Measurements from ENCODE around the gene OR2H1.

Gene OR2H1

DNA sequence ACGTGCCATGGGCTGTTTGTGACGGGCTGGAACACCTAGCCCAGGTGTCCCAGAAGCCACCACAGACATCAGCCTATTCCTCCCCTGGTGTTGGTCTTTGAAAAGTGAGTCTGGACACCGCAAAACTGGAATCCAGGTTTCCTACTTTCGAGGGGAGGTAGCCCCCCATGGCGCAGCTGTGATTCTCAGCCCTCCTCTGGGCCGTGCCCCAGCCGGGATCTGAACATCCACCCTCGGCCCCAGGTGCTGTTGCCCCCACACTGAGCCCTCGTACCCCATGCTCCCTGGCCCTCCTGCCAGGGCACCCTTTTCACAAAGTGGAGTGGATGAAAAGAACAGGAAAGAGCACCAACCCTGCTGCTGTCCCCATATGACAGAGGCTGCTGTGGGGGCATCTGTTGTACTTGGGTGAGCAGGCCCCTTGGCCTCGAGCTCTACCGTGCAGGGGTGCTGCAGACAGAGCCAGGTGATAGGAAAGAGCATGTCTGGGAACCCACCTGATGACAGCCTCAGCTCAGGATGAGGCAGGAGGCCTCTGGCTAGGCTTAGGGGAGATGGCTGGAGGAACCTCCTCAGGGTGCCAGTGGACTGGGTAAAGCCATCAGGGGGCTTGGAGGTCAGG lies 49.6 kb downstream of the OR2H1 start:
- Histone ChIP-seq H2AFZ (ENCODE audit: low read depth, low read length) (no peak overlapping the region), H3K9ac (ENCODE audit: low read depth, low read length) (no peak overlapping the region), H3K4me3 (ENCODE audit: low read depth in 1 of 2, low read length in 2 of 2) (no peak overlapping the region), H3K27ac (ENCODE audit: low read length) (no peak overlapping the region), H3K4me2 (ENCODE audit: insufficient read depth, low read length) (no peak overlapping the region), H3K4me1 (ENCODE audit: insufficient read depth, low read length) (no peaks in the 10 kb centered on the region), H3K27me3 (ENCODE audit: insufficient read depth, low read length, poor library complexity) (peaks cover 9% of the 10 kb centered on the region), H3K9me3 (ENCODE audit: insufficient read depth, low read length, severe bottlenecking) (no peaks in the 10 kb centered on the region), H3K79me2 (ENCODE audit: insufficient read depth, low read length) (no peaks in the 10 kb centered on the region), H4K20me1 (ENCODE audit: insufficient read depth, low read length) (no peaks in the 10 kb centered on the region), H3K36me3 (ENCODE audit: insufficient read depth, low read length) (no peaks in the 10 kb centered on the region)
- ATAC-seq (ENCODE audit: insufficient read depth, low read depth) (no peak), DNase-seq (no peak)
- TF ChIP-seq CTCF (IDR thresholded peaks at IDR 0.05; ENCODE audit: borderline replicate concordance, extremely low read depth, low read length, poor library complexity, severe bottlenecking) (no peak), EZH2 (IDR thresholded peaks at IDR 0.05; ENCODE audit: borderline replicate concordance, low read depth, low read length, severe bottlenecking) (no peak)

- Histone ChIP-seq H3K27me3 (ENCODE audit: insufficient read depth, low read length, poor library complexity) (peaks cover 9% of the 10 kb centered on the region), H3K27ac (ENCODE audit: low read length) (no peak overlapping the region), H3K4me1 (ENCODE audit: insufficient read depth, low read length) (no peaks in the 10 kb centered on the region), H3K36me3 (ENCODE audit: insufficient read depth, low read length) (no peaks in the 10 kb centered on the region), H3K79me2 (ENCODE audit: insufficient read depth, low read length) (no peaks in the 10 kb centered on the region), H4K20me1 (ENCODE audit: insufficient read depth, low read length) (no peaks in the 10 kb centered on the region), H3K4me2 (ENCODE audit: insufficient read depth, low read length) (no peak overlapping the region), H3K9me3 (ENCODE audit: insufficient read depth, low read length, severe bottlenecking) (no peaks in the 10 kb centered on the region), H3K9ac (ENCODE audit: low read depth, low read length) (no peak overlapping the region), H3K4me3 (ENCODE audit: low read depth in 1 of 2, low read length in 2 of 2) (no peak overlapping the region), H2AFZ (ENCODE audit: low read depth, low read length) (no peak overlapping the region)
- TF ChIP-seq EZH2 (IDR thresholded peaks at IDR 0.05; ENCODE audit: borderline replicate concordance, low read depth, low read length, severe bottlenecking) (no peak), CTCF (IDR thresholded peaks at IDR 0.05; ENCODE audit: borderline replicate concordance, extremely low read depth, low read length, poor library complexity, severe bottlenecking) (no peak)
- DNase-seq, result no peak
- ATAC-seq (ENCODE audit: insufficient read depth, low read depth), result no peak
Measured at GRCh38 chr6:29507319-29507718, 50.4 kb downstream of the OR2H1 start.

DNA sequence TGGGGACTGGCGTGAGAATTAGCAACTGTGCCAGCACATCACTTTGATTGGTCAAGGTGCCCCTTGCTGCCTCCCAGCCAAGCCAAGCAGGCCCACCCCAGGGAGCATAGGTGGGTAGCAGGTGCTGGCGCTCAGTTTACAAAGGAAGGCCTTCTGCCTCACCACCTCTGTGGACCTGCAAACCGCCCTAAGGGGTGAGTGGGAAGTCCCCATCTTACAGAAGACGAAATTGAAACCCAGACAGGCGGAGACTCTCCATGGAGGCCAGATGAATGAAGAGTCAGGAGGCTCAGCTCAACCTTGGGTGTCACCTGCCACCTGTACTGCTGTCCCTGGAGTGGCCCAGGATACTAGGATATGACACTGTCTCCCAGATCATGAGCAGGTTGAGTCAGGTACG lies 52.3 kb downstream of the OR2H1 start:
- TF ChIP-seq EZH2 (IDR thresholded peaks at IDR 0.05; ENCODE audit: borderline replicate concordance, low read depth, low read length, severe bottlenecking) (no peak), CTCF (IDR thresholded peaks at IDR 0.05; ENCODE audit: borderline replicate concordance, extremely low read depth, low read length, poor library complexity, severe bottlenecking) (no peak)
- Histone ChIP-seq H4K20me1 (ENCODE audit: insufficient read depth, low read length) (no peaks in the 10 kb centered on the region), H3K4me1 (ENCODE audit: insufficient read depth, low read length) (no peaks in the 10 kb centered on the region), H3K4me2 (ENCODE audit: insufficient read depth, low read length) (no peak overlapping the region), H3K4me3 (ENCODE audit: low read depth in 1 of 2, low read length in 2 of 2) (no peak overlapping the region), H3K27ac (ENCODE audit: low read length) (no peak overlapping the region), H3K36me3 (ENCODE audit: insufficient read depth, low read length) (no peaks in the 10 kb centered on the region), H2AFZ (ENCODE audit: low read depth, low read length) (no peak overlapping the region), H3K27me3 (ENCODE audit: insufficient read depth, low read length, poor library complexity) (peaks cover 12% of the 10 kb centered on the region), H3K9ac (ENCODE audit: low read depth, low read length) (no peak overlapping the region), H3K9me3 (ENCODE audit: insufficient read depth, low read length, severe bottlenecking) (no peaks in the 10 kb centered on the region), H3K79me2 (ENCODE audit: insufficient read depth, low read length) (no peaks in the 10 kb centered on the region)
- DNase-seq (no peak), ATAC-seq (ENCODE audit: insufficient read depth, low read depth) (no peak)
